Mesangial cell (primary cell): ENCODE data around the gene CCT8. TPM values are rescaled to one million over a fixed set of nuclear protein-coding genes. Genes with fewer than 3 reads are reported as not detected.

Experiments
- total RNA-seq: library from RNA; depleted of rRNA; stranded (reverse); fragments of >200 nt; gene quantifications from 2 replicates; pipeline ENCODE4 v1.2.3, GENCODE V29; 2015

CCT8 gene
- 120 and 250 TPM in 2 replicates for total RNA-seq

GRCh38 chr21:29073222-29074006, at the start of gene CCT8:
TSS of gene CCT8 (minus strand) at chr21:29073648. CDS start at chr21:29073590, 58 bp downstream.

DNA sequence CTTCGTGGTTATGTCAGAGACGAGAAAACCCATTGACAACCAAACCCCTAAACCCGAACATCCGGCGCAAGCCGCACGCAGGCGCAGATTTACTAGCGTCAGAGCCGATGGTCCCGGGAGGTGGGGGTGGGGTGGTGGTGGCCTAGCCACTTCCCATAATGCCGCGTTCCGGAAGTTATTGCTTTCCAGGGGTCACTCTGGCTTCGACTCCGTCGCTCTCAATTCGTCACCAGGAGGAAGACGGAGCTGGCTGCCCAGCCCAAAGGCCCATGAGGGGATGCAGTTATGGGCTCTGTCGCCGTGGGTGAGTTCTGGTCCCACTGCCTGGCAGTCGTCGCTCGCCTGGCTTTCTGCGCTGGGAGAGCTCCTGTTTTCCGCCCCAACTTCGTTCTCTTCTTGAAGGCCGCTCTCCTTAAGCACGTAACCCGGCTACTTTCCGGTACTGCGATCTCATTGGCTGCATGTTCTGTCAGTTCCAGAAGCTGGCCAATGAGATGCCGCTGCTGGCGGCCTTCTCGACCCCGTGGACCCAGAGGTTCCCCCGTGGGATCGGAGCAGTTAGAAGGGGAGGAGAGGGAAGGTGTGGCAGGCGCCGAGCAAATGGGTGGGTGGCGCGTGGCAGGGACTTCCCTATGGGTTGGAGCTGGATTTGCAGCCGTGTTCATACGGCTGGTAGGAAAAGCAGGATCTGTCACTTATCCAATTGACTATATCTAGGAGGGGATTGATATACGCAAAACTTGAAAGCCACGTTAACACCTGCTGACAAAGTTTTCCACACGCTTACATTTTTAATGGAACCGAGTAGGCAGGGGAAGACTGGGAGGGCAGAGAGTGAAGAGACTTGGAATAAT, 48.7 kb downstream of the CCT8 start, which contains the start of gene USP16:
Gene USP16 (plus strand): TSS at position 195 of the 854 bp plus-strand sequence. CDS start 3,246 bp downstream, outside the sequence.

Other genes starting within 250 kb of the CCT8 start
- gene LTN1, start 80.8 kb downstream of the CCT8 start, total RNA-seq, result 9.0 and 10.4 TPM in 2 replicates
- gene RWDD2B, start 54.3 kb downstream of the CCT8 start, total RNA-seq, result 10.1 and 11.1 TPM in 2 replicates
- 6.0 and 11.7 TPM in 2 replicates for gene USP16, start 49.0 kb downstream of the CCT8 start, total RNA-seq
- gene MAP3K7CL, start 57.0 kb upstream of the CCT8 start, total RNA-seq, result 8.1 and 10.9 TPM in 2 replicates
- gene BACH1, start 225.3 kb upstream of the CCT8 start, total RNA-seq, result 18.9 and 31.8 TPM in 2 replicates